Activated T-helper 1 cell treated with anti-CD3 and anti-CD28 coated beads, Interleukin-12 subunit alpha, Interleukin-12 subunit beta, Interleukin-2, Interleukin-4 antibody, amounts not matched to agents 30 ng/mL and 10 ng/mL and 1 ng/mL, durations not matched to agents 14 hours and 24 hours and 36 hours (primary cell): Measurements from ENCODE around the gene RIPOR2. TPM values are rescaled to one million over a fixed set of nuclear protein-coding genes. Genes with fewer than 3 reads are reported as not detected.
A peak's percentile ranks its signal among the peaks of the same experiment; 100 is the strongest.

Source experiments
- DNase-seq: peaks from one replicate; pipeline ENCODE4 v3.0.0; 2021; ENCODE audit warnings: low spot score
- H3K27ac Mint-ChIP-seq: one replicate; pipeline ENCODE4 v1.8.0; 2021; ENCODE audit warnings: mild to moderate bottlenecking, mixed read lengths
- H3K27me3 Mint-ChIP-seq: one replicate; pipeline ENCODE4 v1.8.0; 2022; ENCODE audit warnings: mild to moderate bottlenecking, moderate library complexity, mixed read lengths; ENCODE audit not compliant: insufficient read depth
- H3K36me3 Mint-ChIP-seq: one replicate; pipeline ENCODE4 v1.8.0; 2021; ENCODE audit warnings: low read depth, mixed read lengths
- H3K4me1 Mint-ChIP-seq: one replicate; pipeline ENCODE4 v1.8.0; 2021; ENCODE audit warnings: low read depth, mixed read lengths
- H3K4me3 Mint-ChIP-seq: one replicate; pipeline ENCODE4 v1.8.0; 2021; ENCODE audit warnings: mild to moderate bottlenecking, moderate library complexity, mixed read lengths
- H3K9me3 Mint-ChIP-seq: one replicate; pipeline ENCODE4 v1.8.0; 2021; ENCODE audit warnings: mixed read lengths
- intact Hi-C: fragments of 100-400 bp; cut with micrococcal nuclease; formaldehyde crosslinking; loops from one replicate; pipeline ENCODE4 v1.15.1; 2024
- total RNA-seq: library from RNA; stranded (reverse); gene quantifications from 2 replicates; pipeline ENCODE4 v1.2.3, GENCODE V29; 2022

RIPOR2 gene
- total RNA-seq, 1 donor from 2014 or later = 30.8 TPM

DNA sequence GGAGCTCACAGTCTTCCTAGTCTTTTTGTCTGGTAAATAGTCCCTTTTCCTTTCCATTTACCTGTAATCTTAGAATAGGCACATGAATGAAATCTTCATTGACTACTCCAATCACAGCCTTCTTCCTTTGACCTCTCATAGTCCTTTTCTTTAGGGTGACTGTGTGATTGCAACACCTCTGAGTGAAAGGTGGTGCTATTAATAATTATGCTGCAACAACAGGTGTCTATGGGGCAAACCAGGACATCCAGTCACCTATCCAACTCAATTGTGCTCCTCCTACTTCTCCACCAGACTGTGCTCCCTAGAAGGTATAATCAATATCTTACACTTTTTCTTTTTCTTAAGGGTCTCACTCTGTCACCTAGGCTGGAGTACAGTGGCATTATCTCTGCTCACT is 29.4 kb downstream of the RIPOR2 start:
- H3K36me3 Mint-ChIP-seq = peaks cover 44% of the 10 kb centered on the region
- H3K27me3 Mint-ChIP-seq = no peaks in the 10 kb centered on the region
- H3K4me1 Mint-ChIP-seq = peaks cover 71% of the 10 kb centered on the region
- H3K9me3 Mint-ChIP-seq = peaks cover 8% of the 10 kb centered on the region
- H3K4me3 Mint-ChIP-seq = no peak overlapping the region
- intact Hi-C loops = no loop called here
- no peak for DNase-seq
- H3K27ac Mint-ChIP-seq = peak overlapping the region; percentile 60

DNA sequence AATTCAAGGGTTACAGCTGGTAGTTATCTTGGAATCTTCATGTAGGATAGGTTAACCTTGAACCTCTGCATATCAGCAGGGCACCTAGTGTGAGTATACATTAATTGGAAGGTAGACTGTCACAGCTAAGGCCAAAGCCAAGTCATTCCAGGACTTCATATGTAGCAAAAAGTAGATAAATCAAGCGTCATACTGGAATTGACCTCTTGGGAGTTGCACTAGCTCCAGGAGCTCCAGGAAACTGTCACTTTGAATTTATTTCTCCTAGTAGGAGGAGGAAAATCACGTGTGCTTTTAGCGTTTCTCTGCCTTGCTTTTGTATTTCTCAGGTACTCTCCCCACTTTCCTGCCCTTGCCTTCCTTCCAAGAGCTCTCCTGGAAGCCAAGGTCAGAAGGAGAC is 30.3 kb downstream of the RIPOR2 start:
- H3K9me3 Mint-ChIP-seq = peaks cover 8% of the 10 kb centered on the region

DNA sequence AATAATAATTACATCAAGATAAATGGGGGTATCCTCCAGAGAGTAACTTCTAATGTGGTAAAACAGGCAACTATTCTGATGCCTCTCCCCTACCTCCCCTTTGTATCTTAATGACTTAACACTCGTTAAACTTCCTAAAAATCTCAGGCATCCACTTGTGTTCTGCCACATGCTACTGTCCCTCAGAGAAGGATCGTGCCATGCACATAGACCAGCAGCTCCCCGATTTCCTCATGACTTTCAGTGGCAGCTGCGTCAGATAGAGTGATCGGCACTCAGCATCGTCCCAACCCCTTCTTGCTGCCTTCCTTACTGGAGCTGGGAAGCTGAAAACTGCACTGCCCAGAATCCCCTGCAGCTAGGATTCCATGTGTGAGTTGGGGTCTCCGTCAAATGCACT is 32.1 kb downstream of the RIPOR2 start:
- peaks cover 71% of the 10 kb centered on the region for H3K4me1 Mint-ChIP-seq
- H3K36me3 Mint-ChIP-seq = peaks cover 55% of the 10 kb centered on the region
- H3K27me3 Mint-ChIP-seq = no peaks in the 10 kb centered on the region
- intact Hi-C loops = no loop called here
- no peak for DNase-seq
- peak overlapping the region; percentile 38 for H3K27ac Mint-ChIP-seq
- no peak overlapping the region for H3K4me3 Mint-ChIP-seq
- peaks cover 8% of the 10 kb centered on the region for H3K9me3 Mint-ChIP-seq

More for the DNA sequence above, 30.3 kb downstream of the RIPOR2 start:
- Mint-ChIP-seq H3K4me3 (no peak overlapping the region), H3K27me3 (no peaks in the 10 kb centered on the region), H3K36me3 (peaks cover 50% of the 10 kb centered on the region), H3K4me1 (peaks cover 73% of the 10 kb centered on the region), H3K27ac (peak overlapping the region; percentile 43)
- intact Hi-C loops = no loop called here
- DNase-seq = no peak

GRCh38 chr6:24902782-24903181 is 33.0 kb downstream of the RIPOR2 start:
- Mint-ChIP-seq H3K27ac (peak overlapping the region; percentile 57), H3K9me3 (peaks cover 8% of the 10 kb centered on the region), H3K4me1 (peaks cover 69% of the 10 kb centered on the region), H3K36me3 (peaks cover 61% of the 10 kb centered on the region), H3K4me3 (peak overlapping the region; percentile 20), H3K27me3 (no peaks in the 10 kb centered on the region)
- DNase-seq = no peak
- intact Hi-C loops = no loop called here

DNA sequence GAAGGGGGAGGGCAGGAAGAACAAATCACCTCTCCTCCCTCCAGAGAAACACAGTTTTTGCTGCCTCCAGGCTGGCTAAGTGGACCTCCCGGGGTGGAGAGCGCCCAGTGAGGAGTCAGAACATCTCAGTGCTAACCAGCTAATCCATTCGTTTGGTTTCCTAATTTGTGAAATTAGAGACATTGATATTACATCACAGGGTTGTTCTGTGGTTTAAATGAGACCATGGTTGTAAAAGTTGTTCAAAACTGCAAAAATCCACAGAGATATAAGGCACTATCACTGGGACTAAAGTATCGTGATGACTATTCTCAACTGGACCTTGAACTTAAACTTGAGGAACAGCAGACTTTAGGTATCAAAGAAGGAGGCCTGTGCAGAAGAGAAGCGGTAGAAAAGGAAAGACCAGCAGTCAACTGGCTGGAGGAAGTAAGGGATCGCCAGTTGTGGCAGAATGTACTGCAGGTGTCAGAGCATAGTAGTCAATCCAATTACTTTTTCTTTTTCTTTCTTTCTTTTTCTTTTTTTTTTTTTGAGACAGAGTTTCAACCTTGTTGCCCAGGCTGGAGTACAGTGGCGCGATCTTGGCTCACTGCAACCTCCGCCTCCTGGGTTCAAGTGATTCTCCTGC is 33.9 kb downstream of the RIPOR2 start:
- H3K9me3 Mint-ChIP-seq = peaks cover 8% of the 10 kb centered on the region
- intact Hi-C loops = loop anchor here (2.0 kb wide), 1 partner anchor 73 kb away; no protein-coding TSS in a partner anchor
- H3K36me3 Mint-ChIP-seq = peaks cover 63% of the 10 kb centered on the region
- H3K4me1 Mint-ChIP-seq = peaks cover 62% of the 10 kb centered on the region
- H3K27ac Mint-ChIP-seq = peak overlapping the region; percentile 77
- H3K4me3 Mint-ChIP-seq = peak overlapping the region; percentile 39
- H3K27me3 Mint-ChIP-seq = no peaks in the 10 kb centered on the region
- DNase-seq = no peak

GRCh38 chr6:24900917-24901697 is 34.7 kb downstream of the RIPOR2 start:
- DNase-seq = no peak
- Mint-ChIP-seq H3K4me1 (peaks cover 57% of the 10 kb centered on the region), H3K4me3 (peak overlapping the region; percentile 43), H3K27me3 (no peaks in the 10 kb centered on the region), H3K9me3 (peaks cover 8% of the 10 kb centered on the region), H3K27ac (peak overlapping the region; percentile 77), H3K36me3 (peaks cover 63% of the 10 kb centered on the region)
- intact Hi-C loops = loop anchor here (1.0 to 2.0 kb wide), 3 partner anchors 7 to 74 kb away; no protein-coding TSS in a partner anchor

GRCh38 chr6:24899997-24900325 is 35.8 kb downstream of the RIPOR2 start:
- Mint-ChIP-seq H3K9me3 (peaks cover 8% of the 10 kb centered on the region), H3K4me1 (peaks cover 48% of the 10 kb centered on the region), H3K36me3 (peaks cover 57% of the 10 kb centered on the region), H3K27me3 (no peaks in the 10 kb centered on the region), H3K27ac (peak overlapping the region; percentile 77), H3K4me3 (peak overlapping the region; percentile 74)
- intact Hi-C loops = loop anchor here (1.0 to 2.0 kb wide), 4 partner anchors 8 to 75 kb away; no protein-coding TSS in a partner anchor
- no peak for DNase-seq

- H3K9me3 Mint-ChIP-seq = peaks cover 8% of the 10 kb centered on the region
- peaks cover 53% of the 10 kb centered on the region for H3K36me3 Mint-ChIP-seq
- H3K27me3 Mint-ChIP-seq = no peaks in the 10 kb centered on the region
- peaks cover 53% of the 10 kb centered on the region for H3K4me1 Mint-ChIP-seq
- peak overlapping the region; percentile 74 for H3K4me3 Mint-ChIP-seq
- DNase-seq = no peak
- H3K27ac Mint-ChIP-seq = peak overlapping the region; percentile 77
- intact Hi-C loops = loop anchor here (1.0 kb wide), 1 partner anchor 16 kb away; no protein-coding TSS in a partner anchor
Observed at GRCh38 chr6:24899136-24899996, 36.4 kb downstream of the RIPOR2 start.

DNA sequence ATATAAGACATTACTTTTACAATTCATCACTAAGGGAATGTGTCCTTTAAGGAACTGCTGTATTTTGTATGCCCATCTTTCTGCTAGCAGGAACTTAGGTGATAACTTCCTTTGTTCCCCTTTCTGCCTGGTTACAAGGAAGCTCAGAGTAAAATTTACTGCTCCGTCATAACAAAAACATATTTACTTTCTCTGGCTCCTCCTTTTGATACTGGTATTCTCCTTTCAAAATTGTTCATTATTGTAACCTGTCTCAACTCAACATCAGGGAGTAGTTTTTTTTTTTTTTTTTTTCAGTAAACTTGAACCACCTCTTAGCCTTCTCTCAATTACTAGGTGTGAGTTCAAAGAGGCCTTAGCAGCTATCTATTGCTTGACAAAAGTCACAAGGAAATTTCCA is 37.1 kb downstream of the RIPOR2 start:
- intact Hi-C loops = loop anchor here (1.0 kb wide), 1 partner anchor 15 kb away; no protein-coding TSS in a partner anchor
- no peak for DNase-seq
- Mint-ChIP-seq H3K27ac (peak overlapping the region; percentile 77), H3K27me3 (no peaks in the 10 kb centered on the region), H3K4me3 (peak overlapping the region; percentile 8), H3K4me1 (peaks cover 59% of the 10 kb centered on the region), H3K9me3 (peaks cover 8% of the 10 kb centered on the region), H3K36me3 (peaks cover 50% of the 10 kb centered on the region)

DNA sequence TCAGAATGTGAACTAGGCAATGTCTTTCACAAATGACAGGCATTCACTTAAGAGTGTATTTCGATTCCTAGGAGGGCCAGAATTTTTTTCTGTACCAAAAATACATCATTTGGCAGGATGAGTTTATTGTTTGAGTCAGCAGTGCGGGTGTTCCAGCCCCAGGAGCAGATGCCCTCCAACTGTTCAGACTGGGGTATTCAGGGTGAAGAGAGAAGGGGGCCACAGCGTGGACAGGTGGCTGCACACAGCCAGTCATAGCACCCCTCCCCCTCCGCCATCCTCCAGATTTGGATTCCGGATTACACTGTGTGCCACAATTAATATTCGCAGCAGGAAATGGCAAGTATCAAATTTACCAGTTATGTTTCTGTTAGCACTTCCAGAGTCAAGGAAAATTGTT is 38.6 kb downstream of the RIPOR2 start:
- Mint-ChIP-seq H3K4me1 (peaks cover 64% of the 10 kb centered on the region), H3K36me3 (peaks cover 50% of the 10 kb centered on the region), H3K27me3 (no peaks in the 10 kb centered on the region), H3K9me3 (no peaks in the 10 kb centered on the region), H3K27ac (no peak overlapping the region), H3K4me3 (no peak overlapping the region)
- intact Hi-C loops = no loop called here
- no peak for DNase-seq

- DNase-seq = no peak
- peak overlapping the region; percentile 74 for H3K27ac Mint-ChIP-seq
- no peak overlapping the region for H3K4me3 Mint-ChIP-seq
- peaks cover 32% of the 10 kb centered on the region for H3K36me3 Mint-ChIP-seq
- H3K4me1 Mint-ChIP-seq = peaks cover 49% of the 10 kb centered on the region
- no peaks in the 10 kb centered on the region for H3K27me3 Mint-ChIP-seq
- intact Hi-C loops = no loop called here
- no peaks in the 10 kb centered on the region for H3K9me3 Mint-ChIP-seq
Observed at GRCh38 chr6:24893342-24893850, 42.4 kb downstream of the RIPOR2 start.

- Mint-ChIP-seq H3K9me3 (no peaks in the 10 kb centered on the region), H3K4me3 (no peak overlapping the region), H3K4me1 (peaks cover 69% of the 10 kb centered on the region), H3K36me3 (peaks cover 24% of the 10 kb centered on the region), H3K27me3 (no peaks in the 10 kb centered on the region), H3K27ac (peak overlapping the region; percentile 86)
- intact Hi-C loops = no loop called here
- no peak for DNase-seq
Observed at GRCh38 chr6:24891004-24891403, 44.8 kb downstream of the RIPOR2 start.
